Subcutaneous adipose tissue (tissue), 4 donors: ENCODE data around the gene TBXA2R. TPM values are rescaled to one million over a fixed set of nuclear protein-coding genes. Genes with fewer than 3 reads are reported as not detected.

Experiments
- CTCF ChIP-seq: fragments of 450-650 bp; IDR thresholded peaks from one replicate; pipeline ENCODE4 v1.5.1; 2016; ENCODE audit warnings: low read depth, mild to moderate bottlenecking, control low read depth, antibody characterized with exemption, moderate library complexity
- total RNA-seq, 4 donors: library from RNA; depleted of rRNA; stranded (reverse); fragments of >200 nt; gene quantifications; one replicate each; pipeline ENCODE4 v1.1.0, GENCODE V29; 2016

Gene TBXA2R
- total RNA-seq, 4 donors from 2014 or later, result 0.34 to 4.0 TPM; not detected in 2

- TF ChIP-seq CTCF, result no peak
Measured at GRCh38 chr19:3615524-3616135, 9.0 kb upstream of the TBXA2R start.

DNA sequence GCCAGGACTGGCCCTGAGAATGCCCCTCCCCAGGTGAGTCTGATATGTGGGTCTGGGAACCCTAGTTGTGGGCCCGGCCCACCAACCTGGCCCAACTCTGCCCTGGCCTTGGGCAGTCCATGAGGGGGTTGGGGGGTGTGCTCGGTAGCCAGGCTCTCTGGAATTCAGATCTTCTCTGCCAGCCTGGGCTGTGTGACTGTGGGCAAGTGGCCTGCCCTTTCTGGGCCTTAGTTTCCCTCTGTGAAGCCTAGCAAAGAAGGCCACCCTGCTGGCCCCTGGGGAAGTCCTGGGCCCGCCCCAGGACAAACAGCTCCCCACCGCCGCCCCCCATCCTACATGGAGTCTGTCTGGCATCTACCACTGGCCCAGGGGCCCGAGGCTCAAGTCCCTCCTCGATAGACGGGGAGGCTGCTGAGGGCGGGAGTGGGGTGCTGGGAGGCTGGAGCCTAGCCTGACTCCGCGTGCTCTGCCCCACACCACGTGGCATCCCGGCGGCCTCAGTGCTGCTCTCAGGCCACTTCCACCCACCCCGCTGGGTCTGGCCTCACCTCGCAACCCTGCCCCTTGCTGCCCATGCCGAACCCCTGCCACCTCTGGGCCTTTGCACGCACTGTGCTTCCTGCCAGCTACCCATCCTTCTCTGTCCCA is 8.3 kb upstream of the TBXA2R start:
- no peak for TF ChIP-seq CTCF

GRCh38 chr19:3613818-3614661 is 7.4 kb upstream of the TBXA2R start:
- no peak for TF ChIP-seq CTCF

GRCh38 chr19:3612901-3613741 is 6.4 kb upstream of the TBXA2R start:
- TF ChIP-seq CTCF, result no peak

DNA sequence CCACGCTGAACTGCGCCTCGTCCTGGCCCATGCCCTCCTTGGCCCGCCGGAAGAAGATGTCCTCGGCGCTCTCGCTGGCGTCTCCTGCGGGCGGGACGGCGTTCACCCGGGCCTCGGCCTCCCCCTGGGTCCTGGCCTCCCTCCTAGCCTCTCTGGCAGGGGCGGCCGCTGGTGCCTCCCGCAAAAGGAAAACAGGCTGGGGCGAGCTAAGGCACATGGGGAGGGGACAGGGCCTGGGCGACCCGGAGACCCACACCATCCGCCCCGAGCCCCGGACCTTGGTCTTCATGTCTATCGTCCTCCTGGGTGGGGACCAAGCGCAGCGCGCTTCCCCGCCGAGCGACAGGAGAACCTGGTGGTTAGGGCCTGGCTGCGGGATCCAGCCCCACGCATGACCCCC is 5.7 kb upstream of the TBXA2R start:
- no peak for TF ChIP-seq CTCF

- no peak for TF ChIP-seq CTCF
Measured at GRCh38 chr19:3611841-3612240, 5.2 kb upstream of the TBXA2R start.
